ENCODE results near the gene SLC6A2. TPM values are rescaled to one million over a fixed set of nuclear protein-coding genes. Genes with fewer than 3 reads are reported as not detected.

SLC6A2 gene
- total RNA-seq, 1 donor from 2014 or later = not detected

- Histone ChIP-seq H3K9me3 (no peaks in the 10 kb centered on the region), H3K4me1 (no peaks in the 10 kb centered on the region), H3K36me3 (no peaks in the 10 kb centered on the region), H3K27ac (no peak overlapping the region), H3K4me3 (no peak overlapping the region), H3K27me3 (peaks cover 4% of the 10 kb centered on the region)
- ATAC-seq (no peak), DNase-seq (no peak)
- TF ChIP-seq CTCF (IDR thresholded peaks at IDR 0.05) = no peak
- intact Hi-C loops (cut with DNase I) = no loop called here
Measured at GRCh38 chr16:55641430-55642056, 14.2 kb upstream of the SLC6A2 start.

GRCh38 chr16:55642611-55643010, 13.2 kb upstream of the SLC6A2 start:
- H3K9me3 ChIP-seq = no peaks in the 10 kb centered on the region
- H3K4me3 ChIP-seq = no peak overlapping the region
- no peaks in the 10 kb centered on the region for H3K4me1 ChIP-seq
- peaks cover 4% of the 10 kb centered on the region for H3K27me3 ChIP-seq
- TF ChIP-seq CTCF (IDR thresholded peaks at IDR 0.05) = no peak
- intact Hi-C loops (cut with DNase I) = no loop called here
- ATAC-seq (no peak), DNase-seq (no peak)
- no peak overlapping the region for H3K27ac ChIP-seq
- H3K36me3 ChIP-seq = no peaks in the 10 kb centered on the region

- peak; percentile 16 for TF ChIP-seq CTCF (IDR thresholded peaks at IDR 0.05)
- DNase-seq (no peak), ATAC-seq (peak; percentile 83)
- Histone ChIP-seq H3K27me3 (no peaks in the 10 kb centered on the region), H3K4me3 (no peak overlapping the region), H3K4me1 (no peaks in the 10 kb centered on the region), H3K36me3 (no peaks in the 10 kb centered on the region), H3K9me3 (no peaks in the 10 kb centered on the region), H3K27ac (no peak overlapping the region)
- intact Hi-C loops (cut with DNase I) = no loop called here
Measured at GRCh38 chr16:55643161-55643970, 12.4 kb upstream of the SLC6A2 start.

- no peak overlapping the region for H3K27ac ChIP-seq
- H3K36me3 ChIP-seq = no peaks in the 10 kb centered on the region
- no peak overlapping the region for H3K4me3 ChIP-seq
- no peaks in the 10 kb centered on the region for H3K4me1 ChIP-seq
- peaks cover 2% of the 10 kb centered on the region for H3K27me3 ChIP-seq
- no peak for ATAC-seq
- intact Hi-C loops (cut with DNase I) = no loop called here
- H3K9me3 ChIP-seq = no peaks in the 10 kb centered on the region
- TF ChIP-seq CTCF (IDR thresholded peaks at IDR 0.05) = no peak
- DNase-seq = no peak
Measured at GRCh38 chr16:55645986-55646385, 9.8 kb upstream of the SLC6A2 start.

GRCh38 chr16:55647343-55647742, 8.4 kb upstream of the SLC6A2 start:
- intact Hi-C loops (cut with DNase I) = no loop called here
- no peaks in the 10 kb centered on the region for H3K4me1 ChIP-seq
- peaks cover 12% of the 10 kb centered on the region for H3K27me3 ChIP-seq
- no peak overlapping the region for H3K27ac ChIP-seq
- no peak for DNase-seq
- no peaks in the 10 kb centered on the region for H3K36me3 ChIP-seq
- no peak overlapping the region for H3K4me3 ChIP-seq
- no peak for TF ChIP-seq CTCF (IDR thresholded peaks at IDR 0.05)
- no peak for ATAC-seq
- no peaks in the 10 kb centered on the region for H3K9me3 ChIP-seq
